Lower leg skin (tissue), 4 donors: ENCODE data around the gene GTF2IRD1. TPM values are rescaled to one million over a fixed set of nuclear protein-coding genes. Genes with fewer than 3 reads are reported as not detected.
"Not testable (repeated sequence)": the region's sequence is repeated elsewhere in the genome, so short reads cannot be mapped to it uniquely, and the experiment has no call there.

ENCODE experiments used
- DNase-seq, 2 donors: peaks; one replicate each; pipeline ENCODE4 v3.0.0-alpha.2; 2019; ENCODE audit warnings: low spot score in 2 of 2
- H3K4me3 ChIP-seq: fragments of 200-600 bp; sonication (generic); 2 replicates; pipeline ENCODE4 v1.5.1; 2017; ENCODE audit warnings: mild to moderate bottlenecking, low read depth; ENCODE audit not compliant: poor library complexity, severe bottlenecking
- POLR2A ChIP-seq, 2 donors: fragments of 450-650 bp; IDR thresholded peaks; one replicate each; pipeline ENCODE4 v1.6.1; 2016 to 2017; ENCODE audit warnings: antibody characterized with exemption in 2 of 2, mild to moderate bottlenecking in 1 of 2, moderate library complexity in 1 of 2
- WGBS, 2 donors: methylation state at CpG; one replicate each; pipeline ENCODE4 v1.1.5; 2018; 5-methylcytosine and 5-hydroxymethylcytosine counted together
- intact Hi-C: fragments of 100-400 bp; cut with DNase I; formaldehyde crosslinking; loops from one replicate; pipeline ENCODE4 v1.15.0; 2023; ENCODE audit warnings: low total_unique reads
- total RNA-seq, 4 donors: library from RNA; depleted of rRNA; stranded (reverse); fragments of >200 nt; gene quantifications; one replicate each; pipeline ENCODE4 v1.1.0, GENCODE V29; 2016
- TF ChIP-seq, protein P1 (sequence below), 3 donors: fragments of 450-650 bp; IDR thresholded peaks; one replicate each; pipeline ENCODE4 v1.5.1; 2016; ENCODE audit warnings: antibody characterized with exemption in 3 of 3, mild to moderate bottlenecking in 3 of 3, moderate library complexity in 2 of 3

GTF2IRD1 gene
- total RNA-seq, 4 donors from 2014 or later = 28.5 to 49.9 (median 43.2) TPM

DNA sequence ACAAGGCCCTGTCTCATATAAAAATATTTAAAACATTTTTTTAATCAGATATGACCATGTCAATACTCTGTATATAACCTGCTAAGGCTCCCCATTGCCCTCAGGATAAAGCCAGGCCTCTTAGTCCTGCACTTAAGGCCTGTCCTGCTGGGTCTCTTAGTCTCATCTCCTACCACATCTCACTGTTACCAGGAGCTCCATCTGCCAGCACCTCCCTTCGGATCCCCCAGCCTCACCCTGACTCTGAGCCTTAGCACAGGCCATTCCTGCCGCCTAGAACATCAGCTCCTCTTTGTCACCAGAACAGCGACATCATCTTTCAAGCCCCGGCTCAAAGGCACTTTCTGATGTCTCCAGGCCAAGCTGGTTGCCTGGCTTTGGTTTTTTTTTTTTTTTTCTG, 25.7 kb upstream of the GTF2IRD1 start:
- no peak for TF ChIP-seq POLR2A (IDR thresholded peaks at IDR 0.05)
- TF ChIP-seq, protein P1, sequence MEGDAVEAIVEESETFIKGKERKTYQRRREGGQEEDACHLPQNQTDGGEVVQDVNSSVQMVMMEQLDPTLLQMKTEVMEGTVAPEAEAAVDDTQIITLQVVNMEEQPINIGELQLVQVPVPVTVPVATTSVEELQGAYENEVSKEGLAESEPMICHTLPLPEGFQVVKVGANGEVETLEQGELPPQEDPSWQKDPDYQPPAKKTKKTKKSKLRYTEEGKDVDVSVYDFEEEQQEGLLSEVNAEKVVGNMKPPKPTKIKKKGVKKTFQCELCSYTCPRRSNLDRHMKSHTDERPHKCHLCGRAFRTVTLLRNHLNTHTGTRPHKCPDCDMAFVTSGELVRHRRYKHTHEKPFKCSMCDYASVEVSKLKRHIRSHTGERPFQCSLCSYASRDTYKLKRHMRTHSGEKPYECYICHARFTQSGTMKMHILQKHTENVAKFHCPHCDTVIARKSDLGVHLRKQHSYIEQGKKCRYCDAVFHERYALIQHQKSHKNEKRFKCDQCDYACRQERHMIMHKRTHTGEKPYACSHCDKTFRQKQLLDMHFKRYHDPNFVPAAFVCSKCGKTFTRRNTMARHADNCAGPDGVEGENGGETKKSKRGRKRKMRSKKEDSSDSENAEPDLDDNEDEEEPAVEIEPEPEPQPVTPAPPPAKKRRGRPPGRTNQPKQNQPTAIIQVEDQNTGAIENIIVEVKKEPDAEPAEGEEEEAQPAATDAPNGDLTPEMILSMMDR (IDR thresholded peaks at IDR 0.05) = no peak
- 90 to 96% methylated on average over 4 of the region's 4 CpGs for WGBS, 2 donors
- no peak for DNase-seq
- intact Hi-C loops = no loop called here
- no peak overlapping the region for H3K4me3 ChIP-seq

- intact Hi-C loops = no loop called here
- WGBS, 2 donors = 70 to 76% methylated on average over 17 of the region's 17 CpGs
These were observed 24.5 kb upstream of the GTF2IRD1 start for GRCh38 chr7:74429153-74429747.

GRCh38 chr7:74430409-74430808, 23.3 kb upstream of the GTF2IRD1 start:
- intact Hi-C loops, H3K4me3 ChIP-seq: not testable (repeated sequence)
- peak in 1 of 2 donors; percentile 61 for DNase-seq
- WGBS, 2 donors = 47 to 61% methylated on average over 9 of the region's 9 CpGs

More at GRCh38 chr7:74429153-74429747, 24.5 kb upstream of the GTF2IRD1 start:
- TF ChIP-seq, protein P1 (IDR thresholded peaks at IDR 0.05) = no peak
- TF ChIP-seq POLR2A (IDR thresholded peaks at IDR 0.05) = no peak
- DNase-seq = no peak
- no peak overlapping the region for H3K4me3 ChIP-seq

- WGBS, 2 donors = 50 to 53% methylated on average over 12 of the region's 12 CpGs
- TF ChIP-seq, protein P1 (IDR thresholded peaks at IDR 0.05) = no peak
- no peak for TF ChIP-seq POLR2A (IDR thresholded peaks at IDR 0.05)
- no peak overlapping the region for H3K4me3 ChIP-seq
- intact Hi-C loops = no loop called here
- peak in 1 of 2 donors; percentile 76 for DNase-seq
These were observed 22.7 kb upstream of the GTF2IRD1 start for GRCh38 chr7:74430961-74431466.

GRCh38 chr7:74437291-74437571, 16.5 kb upstream of the GTF2IRD1 start:
- 79 to 100% methylated on average over 1 of the region's 1 CpG for WGBS, 2 donors
- H3K4me3 ChIP-seq, intact Hi-C loops: not testable (repeated sequence)
- DNase-seq = peak in 1 of 2 donors; percentile 31

DNA sequence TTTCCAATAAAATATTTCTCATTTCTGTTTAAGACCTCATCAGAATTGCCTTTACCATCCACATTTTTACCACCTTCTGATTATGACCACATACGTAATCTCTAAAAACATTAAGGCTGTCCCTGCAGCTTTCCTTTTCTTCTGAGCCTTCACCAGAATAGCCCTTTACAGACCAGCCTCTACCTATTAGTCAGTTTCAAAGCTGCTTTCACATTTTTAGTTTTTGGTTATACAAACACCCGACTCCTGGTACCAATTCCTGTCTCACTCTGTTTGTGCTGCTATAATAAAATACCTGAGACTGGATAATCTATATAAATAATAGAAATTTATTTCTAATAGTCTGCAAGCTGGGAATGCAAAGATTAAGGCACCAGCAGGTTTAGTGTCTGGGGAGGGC, 15.4 kb upstream of the GTF2IRD1 start:
- TF ChIP-seq, protein P1 (IDR thresholded peaks at IDR 0.05) = no peak
- TF ChIP-seq POLR2A (IDR thresholded peaks at IDR 0.05) = no peak
- intact Hi-C loops = no loop called here
- whole genome bisulfite sequencing, 2 donors = 92 to 97% methylated on average over 2 of the region's 2 CpGs
- no peak for DNase-seq
- no peak overlapping the region for H3K4me3 ChIP-seq

GRCh38 chr7:74439541-74439940, 14.2 kb upstream of the GTF2IRD1 start:
- H3K4me3 ChIP-seq = no peak overlapping the region
- WGBS, 2 donors = 93 to 96% methylated on average over 4 of the region's 4 CpGs
- DNase-seq = no peak
- TF ChIP-seq POLR2A (IDR thresholded peaks at IDR 0.05) = no peak
- TF ChIP-seq, protein P1 (IDR thresholded peaks at IDR 0.05) = no peak
- intact Hi-C loops = no loop called here

GRCh38 chr7:74440143-74440542, 13.6 kb upstream of the GTF2IRD1 start:
- intact Hi-C loops = loop anchor here (10.0 kb wide), 1 partner anchor 115 kb away; no protein-coding TSS in a partner anchor
- 95 to 97% methylated on average over 3 of the region's 3 CpGs for WGBS, 2 donors

More at GRCh38 chr7:74440143-74440542, 13.6 kb upstream of the GTF2IRD1 start:
- H3K4me3 ChIP-seq, DNase-seq: not testable (repeated sequence)
